ENCODE data around the gene PIP5K1B. TPM values are rescaled to one million over a fixed set of nuclear protein-coding genes. Genes with fewer than 3 reads are reported as not detected.
A peak's percentile ranks its signal among the peaks of the same experiment; 100 is the strongest.

PIP5K1B gene
- total RNA-seq, 1 experiment from 2014 or later = 2.5 TPM

- DNase-seq = no peak
- H4K5ac ChIP-seq (ENCODE audit: insufficient read length, low read depth, low read length) = no peak overlapping the region
- peaks cover 6% of the 10 kb centered on the region in 2 experiments for H3K4me1 Mint-ChIP-seq
Measured at GRCh38 chr9:68780380-68780712, 75.3 kb downstream of the PIP5K1B start.

More at GRCh38 chr9:68780380-68780712, 75.3 kb downstream of the PIP5K1B start:
- Histone ChIP-seq H3K9me3 (ENCODE audit: control insufficient read depth, low read depth, low read length) (no peaks in the 10 kb centered on the region), H3K4me2 (ENCODE audit: insufficient read depth, insufficient read length, low read length) (peak overlapping the region; percentile 94), H3K9ac (ENCODE audit: extremely low read depth, insufficient read length, low read length) (peak overlapping the region; percentile 74), H3K27ac (ENCODE audit: insufficient read length, low read depth, low read length) (no peak overlapping the region), H3K4me1 (ENCODE audit: insufficient read depth, low read length) (peaks cover 5% of the 10 kb centered on the region; the same call in 1 of the 2 replicates), H2AK5ac (ENCODE audit: insufficient read length, low read length) (no peak overlapping the region), H2BK20ac (ENCODE audit: low read depth, low read length, poor library complexity, severe bottlenecking) (no peak overlapping the region), H4K91ac (ENCODE audit: insufficient read length, low read depth, low read length) (no peak overlapping the region), H3K79me1 (ENCODE audit: insufficient read depth, low read depth, low read length, poor library complexity, severe bottlenecking) (no peaks in the 10 kb centered on the region), H2AFZ (ENCODE audit: low read length) (no peak overlapping the region), H2BK5ac (ENCODE audit: insufficient read length, low read length) (no peak overlapping the region), H3K14ac (ENCODE audit: insufficient read depth, low read length) (no peak overlapping the region), H4K20me1 (ENCODE audit: control insufficient read depth, insufficient read depth, insufficient read length) (no peaks in the 10 kb centered on the region), H3K4ac (ENCODE audit: low read depth, low read length) (no peak overlapping the region), H3K56ac (ENCODE audit: insufficient read length, low read depth, low read length) (no peak overlapping the region), H2BK120ac (ENCODE audit: low read depth, low read length, poor library complexity, severe bottlenecking) (no peak overlapping the region), H4K8ac (replicated peaks; ENCODE audit: insufficient read length, low read depth, low read length) (no peak overlapping the region), H3K18ac (ENCODE audit: insufficient read length, low read depth, low read length) (no peak overlapping the region), H3K27me3 (ENCODE audit: insufficient read depth, low read length) (no peaks in the 10 kb centered on the region), H2BK12ac (ENCODE audit: insufficient read length, low read depth, low read length) (no peak overlapping the region), H2BK15ac (ENCODE audit: low read depth, low read length) (no peak overlapping the region), H3K23ac (ENCODE audit: insufficient read length, low read depth, low read length) (no peak overlapping the region), H3K23me2 (ENCODE audit: insufficient read length, low read depth, low read length, poor library complexity, severe bottlenecking) (peaks cover 7% of the 10 kb centered on the region), H3K79me2 (ENCODE audit: insufficient read depth, low read length) (peaks cover 4% of the 10 kb centered on the region; the same call in 1 of the 2 replicates), H3T11ph (ENCODE audit: low read length) (no peak overlapping the region)
- Mint-ChIP-seq H3K27ac (no peak overlapping the region), H3K9me3 (no peaks in the 10 kb centered on the region), H3K4me3 (no peak overlapping the region), H3K36me3 (ENCODE audit: insufficient read depth in 1 of 3, low read depth in 3 of 3) (no peaks in the 10 kb centered on the region), H3K27me3 (ENCODE audit: low read depth) (no peaks in the 10 kb centered on the region; the same call in 1 of the 2 replicates)
- WGBS (ENCODE audit: extremely low coverage, insufficient read length, low lambda C conversion rate) = no CpG with 5 or more reads among the region's 19 CpGs
- TF ChIP-seq CTCF (conservative IDR thresholded peaks at IDR 0.05) = no peak
